ENCODE results near the gene TMEM131L. TPM values are rescaled to one million over a fixed set of nuclear protein-coding genes. Genes with fewer than 3 reads are reported as not detected.
"Not testable (repeated sequence)": the region's sequence is repeated elsewhere in the genome, so short reads cannot be mapped to it uniquely, and the experiment has no call there.

Gene TMEM131L, protein sequence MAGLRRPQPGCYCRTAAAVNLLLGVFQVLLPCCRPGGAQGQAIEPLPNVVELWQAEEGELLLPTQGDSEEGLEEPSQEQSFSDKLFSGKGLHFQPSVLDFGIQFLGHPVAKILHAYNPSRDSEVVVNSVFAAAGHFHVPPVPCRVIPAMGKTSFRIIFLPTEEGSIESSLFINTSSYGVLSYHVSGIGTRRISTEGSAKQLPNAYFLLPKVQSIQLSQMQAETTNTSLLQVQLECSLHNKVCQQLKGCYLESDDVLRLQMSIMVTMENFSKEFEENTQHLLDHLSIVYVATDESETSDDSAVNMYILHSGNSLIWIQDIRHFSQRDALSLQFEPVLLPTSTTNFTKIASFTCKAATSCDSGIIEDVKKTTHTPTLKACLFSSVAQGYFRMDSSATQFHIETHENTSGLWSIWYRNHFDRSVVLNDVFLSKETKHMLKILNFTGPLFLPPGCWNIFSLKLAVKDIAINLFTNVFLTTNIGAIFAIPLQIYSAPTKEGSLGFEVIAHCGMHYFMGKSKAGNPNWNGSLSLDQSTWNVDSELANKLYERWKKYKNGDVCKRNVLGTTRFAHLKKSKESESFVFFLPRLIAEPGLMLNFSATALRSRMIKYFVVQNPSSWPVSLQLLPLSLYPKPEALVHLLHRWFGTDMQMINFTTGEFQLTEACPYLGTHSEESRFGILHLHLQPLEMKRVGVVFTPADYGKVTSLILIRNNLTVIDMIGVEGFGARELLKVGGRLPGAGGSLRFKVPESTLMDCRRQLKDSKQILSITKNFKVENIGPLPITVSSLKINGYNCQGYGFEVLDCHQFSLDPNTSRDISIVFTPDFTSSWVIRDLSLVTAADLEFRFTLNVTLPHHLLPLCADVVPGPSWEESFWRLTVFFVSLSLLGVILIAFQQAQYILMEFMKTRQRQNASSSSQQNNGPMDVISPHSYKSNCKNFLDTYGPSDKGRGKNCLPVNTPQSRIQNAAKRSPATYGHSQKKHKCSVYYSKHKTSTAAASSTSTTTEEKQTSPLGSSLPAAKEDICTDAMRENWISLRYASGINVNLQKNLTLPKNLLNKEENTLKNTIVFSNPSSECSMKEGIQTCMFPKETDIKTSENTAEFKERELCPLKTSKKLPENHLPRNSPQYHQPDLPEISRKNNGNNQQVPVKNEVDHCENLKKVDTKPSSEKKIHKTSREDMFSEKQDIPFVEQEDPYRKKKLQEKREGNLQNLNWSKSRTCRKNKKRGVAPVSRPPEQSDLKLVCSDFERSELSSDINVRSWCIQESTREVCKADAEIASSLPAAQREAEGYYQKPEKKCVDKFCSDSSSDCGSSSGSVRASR (N-terminal part only)
- total RNA-seq (ENCODE audit: unreplicated experiment), result 60.2 TPM
- long read RNA-seq, partial matches to known transcripts, result 3 of 4 reads
- long read RNA-seq, other reads (novel, unspliced or antisense), result 1 of 4 reads

GRCh38 chr4:153466081-153466948 is at the start of gene TMEM131L:
TMEM131L (plus strand) TSS chr4:153466360; CDS start chr4:153466398, 38 bp downstream.
- Mint-ChIP-seq H3K4me1 (ENCODE audit: low read depth, unreplicated experiment) (peaks cover 20% of the 10 kb centered on the region), H3K27ac (ENCODE audit: unreplicated experiment) (peak within 1 kb of the TSS; percentile 90), H3K36me3 (ENCODE audit: unreplicated experiment) (no peaks in the 10 kb centered on the region), H3K9me3 (ENCODE audit: unreplicated experiment) (peaks cover 10% of the 10 kb centered on the region), H3K27me3 (ENCODE audit: unreplicated experiment) (peaks cover 3% of the 10 kb centered on the region), H3K4me3 (ENCODE audit: unreplicated experiment) (peak within 1 kb of the TSS; percentile 93)
- TF ChIP-seq, protein P1, sequence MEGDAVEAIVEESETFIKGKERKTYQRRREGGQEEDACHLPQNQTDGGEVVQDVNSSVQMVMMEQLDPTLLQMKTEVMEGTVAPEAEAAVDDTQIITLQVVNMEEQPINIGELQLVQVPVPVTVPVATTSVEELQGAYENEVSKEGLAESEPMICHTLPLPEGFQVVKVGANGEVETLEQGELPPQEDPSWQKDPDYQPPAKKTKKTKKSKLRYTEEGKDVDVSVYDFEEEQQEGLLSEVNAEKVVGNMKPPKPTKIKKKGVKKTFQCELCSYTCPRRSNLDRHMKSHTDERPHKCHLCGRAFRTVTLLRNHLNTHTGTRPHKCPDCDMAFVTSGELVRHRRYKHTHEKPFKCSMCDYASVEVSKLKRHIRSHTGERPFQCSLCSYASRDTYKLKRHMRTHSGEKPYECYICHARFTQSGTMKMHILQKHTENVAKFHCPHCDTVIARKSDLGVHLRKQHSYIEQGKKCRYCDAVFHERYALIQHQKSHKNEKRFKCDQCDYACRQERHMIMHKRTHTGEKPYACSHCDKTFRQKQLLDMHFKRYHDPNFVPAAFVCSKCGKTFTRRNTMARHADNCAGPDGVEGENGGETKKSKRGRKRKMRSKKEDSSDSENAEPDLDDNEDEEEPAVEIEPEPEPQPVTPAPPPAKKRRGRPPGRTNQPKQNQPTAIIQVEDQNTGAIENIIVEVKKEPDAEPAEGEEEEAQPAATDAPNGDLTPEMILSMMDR (IDR thresholded peaks at IDR 0.05; ENCODE audit: partially characterized antibody, unreplicated experiment), result no peak
- peak; percentile 75 for DNase-seq

- not testable (repeated sequence) for H3K36me3 Mint-ChIP-seq (ENCODE audit: unreplicated experiment); H3K27me3 Mint-ChIP-seq (ENCODE audit: unreplicated experiment); H3K27ac Mint-ChIP-seq (ENCODE audit: unreplicated experiment); H3K4me1 Mint-ChIP-seq (ENCODE audit: low read depth, unreplicated experiment); H3K9me3 Mint-ChIP-seq (ENCODE audit: unreplicated experiment); DNase-seq; H3K4me3 Mint-ChIP-seq (ENCODE audit: unreplicated experiment)
Measured at GRCh38 chr4:153416456-153416855, 49.7 kb upstream of the TMEM131L start.

- TF ChIP-seq, protein P1 (IDR thresholded peaks at IDR 0.05; ENCODE audit: partially characterized antibody, unreplicated experiment), result no peak
- Mint-ChIP-seq H3K4me3 (ENCODE audit: unreplicated experiment) (no peak overlapping the region), H3K27ac (ENCODE audit: unreplicated experiment) (no peak overlapping the region), H3K9me3 (ENCODE audit: unreplicated experiment) (no peaks in the 10 kb centered on the region), H3K27me3 (ENCODE audit: unreplicated experiment) (no peaks in the 10 kb centered on the region), H3K4me1 (ENCODE audit: low read depth, unreplicated experiment) (peaks cover 8% of the 10 kb centered on the region), H3K36me3 (ENCODE audit: unreplicated experiment) (no peaks in the 10 kb centered on the region)
- DNase-seq, result no peak
Measured at GRCh38 chr4:153418121-153418520, 48.0 kb upstream of the TMEM131L start.

DNA sequence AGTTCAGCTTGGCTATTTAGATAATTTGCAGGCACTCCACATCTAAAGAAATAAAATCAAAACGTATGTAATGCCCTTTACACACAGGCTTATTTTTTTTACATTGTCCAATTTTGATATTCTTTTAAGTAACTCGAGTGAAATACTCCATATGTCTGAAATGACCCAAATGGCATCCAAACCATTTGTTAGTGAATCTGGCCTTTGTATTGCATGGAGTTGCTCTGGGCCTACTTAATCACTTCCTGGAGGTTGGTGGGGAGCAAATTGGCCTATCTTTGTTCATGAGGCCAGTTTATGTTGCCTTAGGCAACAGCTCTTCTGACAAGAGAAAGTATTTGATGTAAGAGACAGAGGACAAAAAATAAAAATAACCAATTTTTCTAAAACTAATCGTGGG is 47.6 kb upstream of the TMEM131L start:
- H3K4me3 Mint-ChIP-seq (ENCODE audit: unreplicated experiment), result no peak overlapping the region
- TF ChIP-seq, protein P1 (IDR thresholded peaks at IDR 0.05; ENCODE audit: partially characterized antibody, unreplicated experiment), result no peak
- H3K27me3 Mint-ChIP-seq (ENCODE audit: unreplicated experiment), result no peaks in the 10 kb centered on the region
- H3K4me1 Mint-ChIP-seq (ENCODE audit: low read depth, unreplicated experiment), result peaks cover 8% of the 10 kb centered on the region
- H3K27ac Mint-ChIP-seq (ENCODE audit: unreplicated experiment), result no peak overlapping the region
- no peaks in the 10 kb centered on the region for H3K9me3 Mint-ChIP-seq (ENCODE audit: unreplicated experiment)
- DNase-seq, result no peak
- H3K36me3 Mint-ChIP-seq (ENCODE audit: unreplicated experiment), result no peaks in the 10 kb centered on the region
